H1 (cell line): ENCODE measurements around the gene CEP72. TPM values are rescaled to one million over a fixed set of nuclear protein-coding genes. Genes with fewer than 3 reads are reported as not detected.

Experiments
- CTCF ChIA-PET: fragments of 300-600 bp; sonication (Branson Sonifier 250); formaldehyde crosslinking; loops from one replicate; lab custom pipeline; 2021; ENCODE audit not compliant: partially characterized antibody; lab: Charles Lee
- POLR2A ChIA-PET: fragments of 300-600 bp; sonication (Branson Sonifier 250); formaldehyde crosslinking; loops from one replicate; lab custom pipeline; 2021; ENCODE audit warnings: inconsistent platforms; ENCODE audit not compliant: partially characterized antibody; lab: Charles Lee
- DNase-seq, 2 experiments: peaks; one replicate each; pipeline versions ENCODE4 v3.0.0 to v3.0.0-alpha.2; 2010 to 2022; ENCODE audit warnings: low spot score in 2 of 2, low read depth in 1 of 2, mixed read lengths in 1 of 2
- FAIRE-seq: peaks from 2 replicates; lab custom pipeline; 2011; peaks lifted over from hg19 to GRCh38; lab: Jason Lieb, UNC
- H2AFZ ChIP-seq: 2 replicates; pipeline ENCODE4 v1.8.1; 2012; ENCODE audit warnings: low read length, inconsistent platforms
- H2AK5ac ChIP-seq: 2 replicates; pipeline ENCODE4 v1.6.1; 2013; ENCODE audit warnings: low read depth, low read length
- H2BK120ac ChIP-seq: replicated peaks from 2 replicates; pipeline ENCODE3; 2013; ENCODE audit warnings: low read depth, low read length, inconsistent platforms
- H2BK12ac ChIP-seq: 2 replicates; pipeline ENCODE4 v1.6.1; 2013; ENCODE audit warnings: low read depth, low read length
- H2BK15ac ChIP-seq: 2 replicates; pipeline ENCODE4 v1.6.1; 2013; ENCODE audit warnings: low read length
- H2BK20ac ChIP-seq: 2 replicates; pipeline ENCODE4 v1.6.1; 2013; ENCODE audit warnings: low read length
- H2BK5ac ChIP-seq: 2 replicates; pipeline ENCODE4 v1.6.1; 2013; ENCODE audit warnings: low read depth, low read length
- H3K14ac ChIP-seq: 2 replicates; pipeline ENCODE4 v1.6.1; 2013; ENCODE audit warnings: inconsistent platforms; ENCODE audit not compliant: insufficient read length
- H3K18ac ChIP-seq: 2 replicates; pipeline ENCODE4 v1.6.1; 2013; ENCODE audit warnings: low read length; ENCODE audit errors: extremely low read depth
- H3K23ac ChIP-seq: 2 replicates; pipeline ENCODE4 v1.6.1; 2013; ENCODE audit warnings: inconsistent platforms; ENCODE audit not compliant: insufficient read length
- H3K23me2 ChIP-seq: 2 replicates; pipeline ENCODE4 v1.6.1; 2013; ENCODE audit warnings: low read depth, low read length
- H3K27ac ChIP-seq: 2 replicates; pipeline ENCODE4 v1.6.1; 2011; ENCODE audit warnings: low read depth, low read length, inconsistent platforms
- H3K27me3 ChIP-seq, 4 experiments: replicated peaks in 1 of 4; 1 replicate in 1 of 4; 2 replicates in 3 of 4; pipeline versions ENCODE4 v1.6.1 to v1.8.1; 2011 to 2013; ENCODE audit warnings: low read length in 3 of 4, mild to moderate bottlenecking in 3 of 4, inconsistent platforms in 2 of 4, mixed read lengths in 2 of 4, moderate library complexity in 1 of 4; ENCODE audit not compliant: control insufficient read depth in 3 of 4, insufficient read depth in 3 of 4; ENCODE audit errors: extremely low read depth in 1 of 4
- H3K36me3 ChIP-seq, 4 experiments: 2 replicates each; pipeline versions ENCODE4 v1.6.1 to v1.8.1; 2011 to 2013; ENCODE audit warnings: mild to moderate bottlenecking in 4 of 4, low read length in 3 of 4, moderate library complexity in 2 of 4, control low read depth in 1 of 4, inconsistent platforms in 1 of 4; ENCODE audit not compliant: insufficient read depth in 4 of 4, control insufficient read depth in 2 of 4
- H3K4ac ChIP-seq: replicated peaks from 2 replicates; pipeline ENCODE3; 2013; ENCODE audit warnings: low read length, low read depth, mixed read lengths, inconsistent platforms; ENCODE audit not compliant: insufficient read length
- H3K4me1 ChIP-seq, 4 experiments: replicated peaks in 1 of 4; 1 replicate in 1 of 4; 2 replicates in 3 of 4; pipeline versions ENCODE4 v1.6.1 to v1.8.1; 2011 to 2013; ENCODE audit warnings: low read length in 3 of 4, inconsistent platforms in 2 of 4, mixed read lengths in 1 of 4; ENCODE audit not compliant: insufficient read depth in 4 of 4, control insufficient read depth in 3 of 4
- H3K4me2 ChIP-seq, 2 experiments: 2 replicates each; pipeline versions ENCODE4 v1.6.1 to v1.8.1; 2011 to 2013; ENCODE audit warnings: low read depth in 2 of 2, low read length in 2 of 2, control low read depth in 1 of 2, inconsistent platforms in 1 of 2, mild to moderate bottlenecking in 1 of 2; ENCODE audit not compliant: insufficient read depth in 1 of 2
- H3K4me3 ChIP-seq, 4 experiments: fragments of 200-600, 300-600 bp in 1 of 4; sonication (generic), shearing (Covaris generic), sonication (Bioruptor Twin) in 1 of 4; 2 replicates each; pipeline versions ENCODE4 v1.5.1 to v1.8.1; 2011 to 2016; ENCODE audit warnings: low read length in 4 of 4, low read depth in 3 of 4, control low read depth in 2 of 4, inconsistent platforms in 2 of 4, mild to moderate bottlenecking in 2 of 4, mixed read lengths in 1 of 4, moderate library complexity in 1 of 4; ENCODE audit not compliant: insufficient read depth in 2 of 4; ENCODE audit errors: extremely low read depth in 1 of 4
- H3K56ac ChIP-seq: replicated peaks from 2 replicates; pipeline ENCODE3; 2013; ENCODE audit warnings: low read depth, mild to moderate bottlenecking, mixed read lengths, low read length, inconsistent platforms; ENCODE audit not compliant: insufficient read length
- H3K79me1 ChIP-seq: 2 replicates; pipeline ENCODE4 v1.6.1; 2013; ENCODE audit warnings: low read depth, low read length, control low read depth
- H3K79me2 ChIP-seq, 2 experiments: 2 replicates each; pipeline versions ENCODE4 v1.6.1 to v1.8.1; 2012 to 2013; ENCODE audit warnings: low read length in 2 of 2, mild to moderate bottlenecking in 2 of 2, inconsistent platforms in 1 of 2; ENCODE audit not compliant: insufficient read depth in 2 of 2, control insufficient read depth in 1 of 2
- H3K9ac ChIP-seq, 4 experiments: replicated peaks in 1 of 4; 1 replicate in 1 of 4; 2 replicates in 3 of 4; pipeline versions ENCODE4 v1.6.1 to v1.8.1; 2011 to 2013; ENCODE audit warnings: low read depth in 3 of 4, low read length in 3 of 4, control low read depth in 2 of 4, mild to moderate bottlenecking in 2 of 4, moderate library complexity in 2 of 4, inconsistent platforms in 1 of 4; ENCODE audit errors: extremely low read depth in 1 of 4
- H3K9me3 ChIP-seq, 2 experiments: 2 replicates each; pipeline versions ENCODE4 v1.6.1 to v1.8.1; 2012 to 2013; ENCODE audit warnings: mild to moderate bottlenecking in 2 of 2, moderate library complexity in 2 of 2, control low read depth in 1 of 2, inconsistent platforms in 1 of 2, low read depth in 1 of 2, low read length in 1 of 2, mixed read lengths in 1 of 2; ENCODE audit not compliant: insufficient read depth in 2 of 2
- H4K20me1 ChIP-seq, 2 experiments: replicated peaks in 1 of 2; 2 replicates each; pipeline versions ENCODE3 to v1.8.1; 2011 to 2013; ENCODE audit warnings: inconsistent platforms in 2 of 2, low read length in 2 of 2, mild to moderate bottlenecking in 1 of 2; ENCODE audit not compliant: insufficient read depth in 2 of 2, control insufficient read depth in 1 of 2
- H4K5ac ChIP-seq: 2 replicates; pipeline ENCODE4 v1.6.1; 2013; ENCODE audit warnings: low read length, low read depth, mixed read lengths, inconsistent platforms; ENCODE audit not compliant: insufficient read length
- H4K8ac ChIP-seq: 2 replicates; pipeline ENCODE4 v1.8.0; 2013; ENCODE audit warnings: mild to moderate bottlenecking, moderate library complexity, low read length, inconsistent platforms; ENCODE audit not compliant: insufficient read depth; ENCODE audit errors: extremely low read depth
- H4K91ac ChIP-seq: replicated peaks from 2 replicates; pipeline ENCODE3; 2013; ENCODE audit warnings: low read length, mixed read lengths, inconsistent platforms; ENCODE audit not compliant: insufficient read length
- CTBP2 ChIP-seq: IDR thresholded peaks from 2 replicates; pipeline ENCODE4 v1.7.0; 2011; ENCODE audit warnings: borderline replicate concordance, mild to moderate bottlenecking, moderate library complexity, mixed read lengths, low read length; ENCODE audit not compliant: insufficient read depth, insufficient read length
- HDAC2 ChIP-seq, 2 experiments: fragments of 300-600 bp in 1 of 2; sonication (generic) in 1 of 2; IDR thresholded peaks; 2 replicates each; pipeline ENCODE4 v1.6.1; 2011 to 2012; ENCODE audit warnings: low read depth in 2 of 2, low read length in 2 of 2, mild to moderate bottlenecking in 2 of 2, moderate library complexity in 2 of 2, borderline replicate concordance in 1 of 2, inconsistent platforms in 1 of 2
- JUN ChIP-seq: IDR thresholded peaks from 2 replicates; pipeline ENCODE4 v1.6.1; 2011; ENCODE audit warnings: low read depth, mild to moderate bottlenecking, improper control_type of control experiment, low read length
- KDM1A ChIP-seq: fragments of 200-600, 300-600 bp; sonication (generic); IDR thresholded peaks from 2 replicates; pipeline ENCODE4 v1.7.1; 2016; ENCODE audit warnings: mild to moderate bottlenecking, low read length, borderline replicate concordance
- KDM4A ChIP-seq: IDR thresholded peaks from one replicate; pipeline ENCODE4 v1.7.1; 2012; ENCODE audit warnings: low read depth, mild to moderate bottlenecking, moderate library complexity, low read length, inconsistent platforms; ENCODE audit not compliant: severe bottlenecking
- RBBP5 ChIP-seq: IDR thresholded peaks from 2 replicates; pipeline ENCODE4 v1.7.1; 2012; ENCODE audit warnings: low read depth, mild to moderate bottlenecking, inconsistent platforms, low read length, moderate library complexity, borderline replicate concordance
- RXRA ChIP-seq: IDR thresholded peaks from 2 replicates; pipeline ENCODE4 v1.6.1; 2011; ENCODE audit warnings: low read depth, mild to moderate bottlenecking, low read length, moderate library complexity; ENCODE audit not compliant: insufficient read depth
- YY1 ChIP-seq: IDR thresholded peaks from 2 replicates; pipeline ENCODE4 v1.6.1; 2011; ENCODE audit warnings: low read depth, mild to moderate bottlenecking, low read length
- WGBS, 2 experiments: shearing (Covaris generic) in 1 of 2; methylation state at CpG; one replicate each; pipeline versions ENCODE4 v1.1.6 to v1.1.7; 2013 to 2015; ENCODE audit warnings: low lambda C conversion rate in 2 of 2, mixed read lengths in 2 of 2, inconsistent platforms in 1 of 2, low coverage in 1 of 2, missing lambda C conversion rate in 1 of 2; ENCODE audit not compliant: insufficient replicate concordance in 2 of 2, insufficient coverage in 1 of 2, insufficient read length in 1 of 2; ENCODE audit errors: extremely low coverage in 1 of 2, missing lambda C conversion rate in 1 of 2; 5-methylcytosine and 5-hydroxymethylcytosine counted together
- polyA plus RNA-seq, 7 experiments: library from polyadenylated mRNA; depleted of rRNA in 3 of 7; stranded (reverse) in 5 of 7; unstranded in 2 of 7; fragments of >200 nt in 5 of 7; fragments of 200-250 nt in 2 of 7; gene quantifications; 1 replicate in 5 of 7; 2 replicates in 1 of 7; 4 replicates in 1 of 7; pipeline versions ENCODE4 v1.2.1 to v1.2.3, GENCODE V29; 2011 to 2013; ENCODE audit warnings: missing spikeins in 2 of 7, mixed read lengths in 2 of 7
- total RNA-seq: library from RNA; stranded (reverse); fragmentation: NEBNext Ultra II Directional; extraction: Animal tissue kit (Norgen Biotek cat#: 25700); gene quantifications from 2 replicates; pipeline ENCODE4 v1.2.1, GENCODE V29; 2021

The CEP72 gene
- total and polyA plus RNA-seq, 2 of the 8 experiments (the other 6 are each of a cell fraction or from before 2014, with no cell fraction given), result 13.1 to 19.6 TPM

DNA sequence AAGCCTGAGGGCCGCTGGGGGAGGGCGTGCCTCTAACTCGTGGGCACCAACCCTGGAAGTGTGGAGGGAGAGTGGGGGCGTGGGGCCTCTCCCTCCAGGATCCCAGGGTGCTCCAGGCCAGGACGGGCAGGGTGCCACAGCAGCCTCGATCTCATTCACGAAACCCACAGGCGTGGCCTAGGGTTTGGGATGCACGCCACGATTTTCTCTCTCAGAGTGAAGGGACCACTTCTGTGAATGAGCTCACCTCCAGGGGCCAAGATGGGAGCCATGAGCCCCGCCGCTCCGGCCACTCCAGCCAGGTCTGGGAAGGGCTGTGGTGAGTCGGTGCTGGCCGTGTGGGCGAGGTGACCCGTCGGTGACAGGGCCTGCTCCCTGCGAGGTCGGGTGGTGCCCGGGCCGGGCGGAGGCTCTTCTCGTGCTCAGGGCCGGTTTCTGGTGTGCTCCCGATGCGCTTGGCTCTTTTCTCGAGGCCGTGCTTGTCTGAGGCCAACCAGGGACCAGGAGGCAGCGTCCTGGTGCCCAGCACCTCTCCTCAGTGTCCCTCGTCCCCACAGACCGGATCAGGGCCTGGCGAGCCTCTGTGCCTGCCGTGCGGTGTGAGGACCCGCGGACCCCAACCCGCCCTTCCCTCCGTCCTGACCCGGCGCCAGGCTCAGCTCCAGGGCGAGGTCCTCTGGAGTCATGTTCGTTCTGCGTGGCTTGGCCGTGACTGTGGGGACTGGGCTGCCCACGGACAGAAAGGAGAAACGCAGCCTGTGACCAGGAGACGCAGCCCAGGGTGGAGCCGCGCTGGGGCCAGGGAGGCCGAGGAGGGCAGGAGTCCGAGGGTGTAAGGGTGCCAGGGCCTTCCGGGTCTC lies 50.0 kb downstream of the CEP72 start:
- H2AFZ ChIP-seq, result no peak overlapping the region
- H3K23me2 ChIP-seq, result no peaks in the 10 kb centered on the region
- ChIA-PET POLR2A (interaction anchor here (0.7 to 1.1 kb wide), 2 partner anchors 19 to 368 kb away, joined by 3 to 4 read pairs; no protein-coding TSS in a partner anchor), CTCF (no interaction called here)
- FAIRE-seq (no peak), DNase-seq (no peak)
- H4K20me1 ChIP-seq, result peaks cover 2 to 16% of the 10 kb centered on the region in 2 experiments
- no peak overlapping the region for H3K4me3 ChIP-seq
- H4K8ac ChIP-seq, result no peak overlapping the region; the same call in 1 of the 2 replicates
- H3K9me3 ChIP-seq, result no peaks in the 10 kb centered on the region
- no peak overlapping the region for H2BK5ac ChIP-seq
- H3K18ac ChIP-seq, result no peak overlapping the region
- H3K56ac ChIP-seq, result no peak overlapping the region
- no peak overlapping the region for H2BK15ac ChIP-seq
- H3K79me2 ChIP-seq, result no peaks in the 10 kb centered on the region
- H3K27me3 ChIP-seq, result no peaks in the 10 kb centered on the region; a peak in 1 of 7 replicates
- no peak overlapping the region for H3K23ac ChIP-seq
- WGBS, 2 experiments, result 93% methylated on average over 42 of the region's 53 CpGs; no CpG with 5 or more reads in 1 of the 2 experiments
- H4K91ac ChIP-seq, result no peak overlapping the region
- no peak overlapping the region for H3K14ac ChIP-seq
- peaks cover 6% of the 10 kb centered on the region for H3K79me1 ChIP-seq
- H3K4me1 ChIP-seq, result peaks cover 0 to 2% (median 0%) of the 10 kb centered on the region in 4 experiments; a peak in 1 of 7 replicates
- no peak overlapping the region for H2BK20ac ChIP-seq
- no peak overlapping the region for H3K27ac ChIP-seq
- H2BK12ac ChIP-seq, result no peak overlapping the region
- H2BK120ac ChIP-seq, result no peak overlapping the region
- peaks cover 3 to 48% (median 20%) of the 10 kb centered on the region in 4 experiments; a peak in 7 of 8 replicates for H3K36me3 ChIP-seq
- no peak overlapping the region for H4K5ac ChIP-seq
- no peak overlapping the region for H3K4me2 ChIP-seq
- H2AK5ac ChIP-seq, result no peak overlapping the region
- no peak overlapping the region for H3K9ac ChIP-seq
- H3K4ac ChIP-seq, result no peak overlapping the region
- TF ChIP-seq YY1, result no peak
- TF ChIP-seq RBBP5, result no peak
- TF ChIP-seq JUN, result no peak
- no peak for TF ChIP-seq KDM1A
- TF ChIP-seq RXRA, result no peak
- TF ChIP-seq HDAC2 (IDR thresholded peaks at IDR 0.05; ENCODE audit: borderline replicate concordance in 1 of 2, low read depth in 2 of 2, low read length in 2 of 2), result no peak
- no peak for TF ChIP-seq KDM4A
- no peak for TF ChIP-seq CTBP2
